Measurements from ENCODE around the gene NTN3.

Gene NTN3

DNA sequence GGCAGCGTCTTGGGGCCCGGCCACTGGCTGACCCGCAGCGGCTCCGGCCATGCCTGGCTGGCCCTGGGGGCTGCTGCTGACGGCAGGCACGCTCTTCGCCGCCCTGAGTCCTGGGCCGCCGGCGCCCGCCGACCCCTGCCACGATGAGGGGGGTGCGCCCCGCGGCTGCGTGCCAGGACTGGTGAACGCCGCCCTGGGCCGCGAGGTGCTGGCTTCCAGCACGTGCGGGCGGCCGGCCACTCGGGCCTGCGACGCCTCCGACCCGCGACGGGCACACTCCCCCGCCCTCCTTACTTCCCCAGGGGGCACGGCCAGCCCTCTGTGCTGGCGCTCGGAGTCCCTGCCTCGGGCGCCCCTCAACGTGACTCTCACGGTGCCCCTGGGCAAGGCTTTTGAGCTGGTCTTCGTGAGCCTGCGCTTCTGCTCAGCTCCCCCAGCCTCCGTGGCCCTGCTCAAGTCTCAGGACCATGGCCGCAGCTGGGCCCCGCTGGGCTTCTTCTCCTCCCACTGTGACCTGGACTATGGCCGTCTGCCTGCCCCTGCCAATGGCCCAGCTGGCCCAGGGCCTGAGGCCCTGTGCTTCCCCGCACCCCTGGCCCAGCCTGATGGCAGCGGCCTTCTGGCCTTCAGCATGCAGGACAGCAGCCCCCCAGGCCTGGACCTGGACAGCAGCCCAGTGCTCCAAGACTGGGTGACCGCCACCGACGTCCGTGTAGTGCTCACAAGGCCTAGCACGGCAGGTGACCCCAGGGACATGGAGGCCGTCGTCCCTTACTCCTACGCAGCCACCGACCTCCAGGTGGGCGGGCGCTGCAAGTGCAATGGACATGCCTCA lies 773 bp downstream of the NTN3 start:
- 0 out of 2 replicates have a peak, but pooled peaks cover 2% of the 10 kb centered on the region for H3K4me1 ChIP-seq (ENCODE audit: low read length)
- no peak for DNase-seq

GRCh38 chr16:2472488-2472864 lies 1.4 kb downstream of the NTN3 start:
- H3K36me3 ChIP-seq (replicated peaks; ENCODE audit: insufficient read depth, low read length), result no peaks in the 10 kb centered on the region
- H3F3A ChIP-seq (ENCODE audit: insufficient read depth, low read length), result peaks cover 6% of the 10 kb centered on the region; the same call in 1 of the 2 replicates
- DNase-seq, result no peak
- no peaks in the 10 kb centered on the region for H4K20me1 ChIP-seq (ENCODE audit: insufficient read depth, low read length)
- no peak overlapping the region for H3K4me2 ChIP-seq (ENCODE audit: low read depth, low read length)
- H3K79me2 ChIP-seq (ENCODE audit: low read length), result peaks cover 16% of the 10 kb centered on the region
- no peak overlapping the region for H3K9ac ChIP-seq (ENCODE audit: low read length)
- H3K4me1 ChIP-seq (ENCODE audit: low read length), result no peaks in the 10 kb centered on the region
- H2AFZ ChIP-seq (ENCODE audit: low read length), result no peak overlapping the region
- H3K27ac ChIP-seq (ENCODE audit: low read length), result no peak overlapping the region
- TF ChIP-seq CTCF (IDR thresholded peaks at IDR 0.05; ENCODE audit: low read length), result no peak
- no peak for TF ChIP-seq EZH2 (optimal IDR thresholded peaks at IDR 0.05; ENCODE audit: low read depth, low read length)
- no peak for TF ChIP-seq EZH2phosphoT487 (IDR thresholded peaks at IDR 0.05; ENCODE audit: low read length)
- H3K9me2 ChIP-seq (replicated peaks; ENCODE audit: insufficient read depth, low read length), result no peaks in the 10 kb centered on the region
- H3K27me3 ChIP-seq (replicated peaks; ENCODE audit: insufficient read depth, low read length), result peaks cover 52% of the 10 kb centered on the region
- H3K9me3 ChIP-seq (replicated peaks; ENCODE audit: insufficient read depth, low read length), result no peaks in the 10 kb centered on the region
- no peak overlapping the region for H3K4me3 ChIP-seq (ENCODE audit: low read length)

More for the DNA sequence above, 773 bp downstream of the NTN3 start:
- no peaks in the 10 kb centered on the region for H3K9me3 ChIP-seq (replicated peaks; ENCODE audit: insufficient read depth, low read length)
- H3K27ac ChIP-seq (ENCODE audit: low read length), result no peak overlapping the region
- no peaks in the 10 kb centered on the region for H4K20me1 ChIP-seq (ENCODE audit: insufficient read depth, low read length)
- H3K79me2 ChIP-seq (ENCODE audit: low read length), result peaks cover 11% of the 10 kb centered on the region
- TF ChIP-seq EZH2phosphoT487 (IDR thresholded peaks at IDR 0.05; ENCODE audit: low read length), result no peak
- TF ChIP-seq EZH2 (optimal IDR thresholded peaks at IDR 0.05; ENCODE audit: low read depth, low read length), result peak; percentile 50
- no peak for TF ChIP-seq CTCF (IDR thresholded peaks at IDR 0.05; ENCODE audit: low read length)
- no peaks in the 10 kb centered on the region for H3K9me2 ChIP-seq (replicated peaks; ENCODE audit: insufficient read depth, low read length)
- H2AFZ ChIP-seq (ENCODE audit: low read length), result no peak overlapping the region
- no peak overlapping the region for H3K9ac ChIP-seq (ENCODE audit: low read length)
- H3K36me3 ChIP-seq (replicated peaks; ENCODE audit: insufficient read depth, low read length), result no peaks in the 10 kb centered on the region
- H3K27me3 ChIP-seq (replicated peaks; ENCODE audit: insufficient read depth, low read length), result peaks cover 52% of the 10 kb centered on the region
- no peak overlapping the region for H3K4me2 ChIP-seq (ENCODE audit: low read depth, low read length)
- H3F3A ChIP-seq (ENCODE audit: insufficient read depth, low read length), result peaks cover 6% of the 10 kb centered on the region; the same call in 1 of the 2 replicates
- H3K4me3 ChIP-seq (ENCODE audit: low read length), result no peak overlapping the region

DNA sequence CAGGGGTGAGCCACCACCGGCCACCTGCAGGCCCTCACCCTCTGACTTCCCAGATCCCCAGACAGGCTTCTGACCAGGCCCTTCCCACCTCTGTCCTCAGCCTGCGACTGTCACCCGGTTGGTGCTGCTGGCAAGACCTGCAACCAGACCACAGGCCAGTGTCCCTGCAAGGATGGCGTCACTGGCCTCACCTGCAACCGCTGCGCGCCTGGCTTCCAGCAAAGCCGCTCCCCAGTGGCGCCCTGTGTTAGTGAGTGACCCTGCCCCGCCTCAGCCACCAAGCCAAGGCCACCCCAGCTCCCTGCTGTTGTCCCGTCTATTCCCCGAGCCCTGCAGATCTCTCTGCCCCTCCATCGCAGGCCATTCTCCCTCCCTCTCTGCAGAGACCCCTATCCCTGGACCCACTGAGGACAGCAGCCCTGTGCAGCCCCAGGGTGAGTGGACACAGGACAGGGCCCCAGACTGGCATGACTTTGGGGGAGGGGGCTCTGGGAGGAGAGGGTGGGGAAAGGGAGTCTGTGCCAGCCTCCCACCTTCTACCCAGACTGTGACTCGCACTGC lies 1.9 kb downstream of the NTN3 start:
- peaks cover 21% of the 10 kb centered on the region for H3K79me2 ChIP-seq (ENCODE audit: low read length)
- no peak overlapping the region for H3K27ac ChIP-seq (ENCODE audit: low read length)
- H3K4me1 ChIP-seq (ENCODE audit: low read length), result no peaks in the 10 kb centered on the region
- H3K4me3 ChIP-seq (ENCODE audit: low read length), result no peak overlapping the region; the same call in 1 of the 2 replicates
- peak overlapping the region; percentile 59; the same call in 1 of the 2 replicates for H3K4me2 ChIP-seq (ENCODE audit: low read depth, low read length)
- no peak for TF ChIP-seq EZH2phosphoT487 (IDR thresholded peaks at IDR 0.05; ENCODE audit: low read length)
- no peak for TF ChIP-seq EZH2 (optimal IDR thresholded peaks at IDR 0.05; ENCODE audit: low read depth, low read length)
- no peak for TF ChIP-seq CTCF (IDR thresholded peaks at IDR 0.05; ENCODE audit: low read length)
- H3K9ac ChIP-seq (ENCODE audit: low read length), result no peak overlapping the region
- H3K36me3 ChIP-seq (replicated peaks; ENCODE audit: insufficient read depth, low read length), result no peaks in the 10 kb centered on the region
- H2AFZ ChIP-seq (ENCODE audit: low read length), result no peak overlapping the region
- H3K27me3 ChIP-seq (replicated peaks; ENCODE audit: insufficient read depth, low read length), result peaks cover 52% of the 10 kb centered on the region
- peaks cover 6% of the 10 kb centered on the region; the same call in 1 of the 2 replicates for H3F3A ChIP-seq (ENCODE audit: insufficient read depth, low read length)
- H4K20me1 ChIP-seq (ENCODE audit: insufficient read depth, low read length), result no peaks in the 10 kb centered on the region
- no peaks in the 10 kb centered on the region for H3K9me2 ChIP-seq (replicated peaks; ENCODE audit: insufficient read depth, low read length)
- no peak for DNase-seq
- no peaks in the 10 kb centered on the region for H3K9me3 ChIP-seq (replicated peaks; ENCODE audit: insufficient read depth, low read length)

Measured in MM.1S (cell line).